Measurements from ENCODE around the gene F2. TPM values are rescaled to one million over a fixed set of nuclear protein-coding genes. Genes with fewer than 3 reads are reported as not detected.

The F2 gene
- total and polyA plus RNA-seq, 2 donors (not counting 1 experiment from before 2014, with no cell fraction given): not detected

GRCh38 chr11:46721286-46721685 is 2.3 kb downstream of the F2 start:
- H3K4me2 ChIP-seq (replicated peaks; ENCODE audit: low read depth, low read length, poor library complexity, severe bottlenecking): no peak overlapping the region

GRCh38 chr11:46722566-46723358 is 3.7 kb downstream of the F2 start:
- CTCF ChIA-PET: no interaction called here
- Histone ChIP-seq H3K27ac (ENCODE audit: low read length in 2 of 2) (no peak overlapping the region), H3K4me2 (replicated peaks; ENCODE audit: low read depth, low read length, poor library complexity, severe bottlenecking) (no peak overlapping the region), H3K9ac (ENCODE audit: low read length) (no peak overlapping the region), H3K4me3 (ENCODE audit: control extremely low read depth in 1 of 5, extremely low read depth in 1 of 5, insufficient read depth in 1 of 5, low read depth in 2 of 5, low read length in 4 of 5) (no peak overlapping the region), H3K79me2 (ENCODE audit: control insufficient read depth, insufficient read depth, low read length) (no peaks in the 10 kb centered on the region), H3K27me3 (replicated peaks in 1 of 4; ENCODE audit: control extremely low read depth in 1 of 4, control insufficient read depth in 3 of 4, insufficient read depth in 4 of 4, low read length in 3 of 4) (no peaks in the 10 kb centered on the region), H3K36me3 (replicated peaks in 1 of 2; ENCODE audit: control extremely low read depth in 1 of 2, control insufficient read depth in 1 of 2, extremely low read depth in 1 of 2, insufficient read depth in 2 of 2, low read length in 1 of 2) (no peaks in the 10 kb centered on the region), H3K4me1 (ENCODE audit: control insufficient read depth in 2 of 2, insufficient read depth in 2 of 2, low read length in 2 of 2) (no peaks in the 10 kb centered on the region), H4K20me1 (ENCODE audit: control insufficient read depth, insufficient read depth, low read length, poor library complexity, severe bottlenecking) (no peaks in the 10 kb centered on the region), H2AFZ (ENCODE audit: insufficient read depth, low read depth, low read length, poor library complexity, severe bottlenecking) (no peak overlapping the region), H3K9me3 (ENCODE audit: control extremely low read depth in 1 of 3, control insufficient read depth in 2 of 3, insufficient read depth in 1 of 3, low read length in 2 of 3) (no peaks in the 10 kb centered on the region)
- Mint-ChIP-seq H3K4me3 (no peak overlapping the region), H3K4me1 (no peaks in the 10 kb centered on the region), H3K27ac (no peak overlapping the region), H3K9me3 (ENCODE audit: insufficient read depth) (no peaks in the 10 kb centered on the region), H3K27me3 (peaks cover 3% of the 10 kb centered on the region)
- POLR2A ChIA-PET: no interaction called here
- no peak for DNase-seq
- no peak for TF ChIP-seq EZH2 (IDR thresholded peaks at IDR 0.05; ENCODE audit: borderline replicate concordance, insufficient read depth, low read depth, low read length, poor library complexity, severe bottlenecking)
- TF ChIP-seq, protein P1, sequence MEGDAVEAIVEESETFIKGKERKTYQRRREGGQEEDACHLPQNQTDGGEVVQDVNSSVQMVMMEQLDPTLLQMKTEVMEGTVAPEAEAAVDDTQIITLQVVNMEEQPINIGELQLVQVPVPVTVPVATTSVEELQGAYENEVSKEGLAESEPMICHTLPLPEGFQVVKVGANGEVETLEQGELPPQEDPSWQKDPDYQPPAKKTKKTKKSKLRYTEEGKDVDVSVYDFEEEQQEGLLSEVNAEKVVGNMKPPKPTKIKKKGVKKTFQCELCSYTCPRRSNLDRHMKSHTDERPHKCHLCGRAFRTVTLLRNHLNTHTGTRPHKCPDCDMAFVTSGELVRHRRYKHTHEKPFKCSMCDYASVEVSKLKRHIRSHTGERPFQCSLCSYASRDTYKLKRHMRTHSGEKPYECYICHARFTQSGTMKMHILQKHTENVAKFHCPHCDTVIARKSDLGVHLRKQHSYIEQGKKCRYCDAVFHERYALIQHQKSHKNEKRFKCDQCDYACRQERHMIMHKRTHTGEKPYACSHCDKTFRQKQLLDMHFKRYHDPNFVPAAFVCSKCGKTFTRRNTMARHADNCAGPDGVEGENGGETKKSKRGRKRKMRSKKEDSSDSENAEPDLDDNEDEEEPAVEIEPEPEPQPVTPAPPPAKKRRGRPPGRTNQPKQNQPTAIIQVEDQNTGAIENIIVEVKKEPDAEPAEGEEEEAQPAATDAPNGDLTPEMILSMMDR (IDR thresholded peaks at IDR 0.05): no peak
- ATAC-seq (ENCODE audit: low read depth): no peak
- intact Hi-C loops (cut with micrococcal nuclease): no loop called here
- 94% methylated on average over 11 of the region's 11 CpGs for WGBS (ENCODE audit: insufficient coverage)

More at GRCh38 chr11:46721286-46721685, 2.3 kb downstream of the F2 start:
- no peaks in the 10 kb centered on the region for H3K4me1 Mint-ChIP-seq
- ChIA-PET POLR2A (no interaction called here), CTCF (no interaction called here)
- Histone ChIP-seq H3K9me3 (ENCODE audit: control extremely low read depth in 1 of 3, control insufficient read depth in 2 of 3, insufficient read depth in 1 of 3, low read length in 2 of 3) (no peaks in the 10 kb centered on the region), H3K27ac (ENCODE audit: low read length in 2 of 2) (no peak overlapping the region), H3K27me3 (replicated peaks in 1 of 4; ENCODE audit: control extremely low read depth in 1 of 4, control insufficient read depth in 3 of 4, insufficient read depth in 4 of 4, low read length in 3 of 4) (no peaks in the 10 kb centered on the region), H2AFZ (ENCODE audit: insufficient read depth, low read depth, low read length, poor library complexity, severe bottlenecking) (no peak overlapping the region), H3K36me3 (replicated peaks in 1 of 2; ENCODE audit: control extremely low read depth in 1 of 2, control insufficient read depth in 1 of 2, extremely low read depth in 1 of 2, insufficient read depth in 2 of 2, low read length in 1 of 2) (no peaks in the 10 kb centered on the region), H4K20me1 (ENCODE audit: control insufficient read depth, insufficient read depth, low read length, poor library complexity, severe bottlenecking) (no peaks in the 10 kb centered on the region), H3K4me3 (ENCODE audit: control extremely low read depth in 1 of 5, extremely low read depth in 1 of 5, insufficient read depth in 1 of 5, low read depth in 2 of 5, low read length in 4 of 5) (no peak overlapping the region), H3K4me1 (ENCODE audit: control insufficient read depth in 2 of 2, insufficient read depth in 2 of 2, low read length in 2 of 2) (no peaks in the 10 kb centered on the region), H3K9ac (ENCODE audit: low read length) (no peak overlapping the region), H3K79me2 (ENCODE audit: control insufficient read depth, insufficient read depth, low read length) (no peaks in the 10 kb centered on the region)
- WGBS (ENCODE audit: insufficient coverage): 82% methylated on average over 5 of the region's 6 CpGs
- no peaks in the 10 kb centered on the region for H3K9me3 Mint-ChIP-seq (ENCODE audit: insufficient read depth)
- H3K27ac Mint-ChIP-seq: no peak overlapping the region
- TF ChIP-seq, protein P1 (IDR thresholded peaks at IDR 0.05): no peak
- no peak for TF ChIP-seq EZH2 (IDR thresholded peaks at IDR 0.05; ENCODE audit: borderline replicate concordance, insufficient read depth, low read depth, low read length, poor library complexity, severe bottlenecking)
- intact Hi-C loops (cut with micrococcal nuclease): no loop called here
- DNase-seq (no peak), ATAC-seq (ENCODE audit: low read depth) (no peak)
- H3K4me3 Mint-ChIP-seq: no peak overlapping the region
- peaks cover 3% of the 10 kb centered on the region for H3K27me3 Mint-ChIP-seq

Measured in B cell (primary cell).